ENCODE measurements around the gene RAB27B. TPM values are rescaled to one million over a fixed set of nuclear protein-coding genes. Genes with fewer than 3 reads are reported as not detected.

Gene RAB27B
- total RNA-seq, 1 donor from 2014 or later, result not detected

DNA sequence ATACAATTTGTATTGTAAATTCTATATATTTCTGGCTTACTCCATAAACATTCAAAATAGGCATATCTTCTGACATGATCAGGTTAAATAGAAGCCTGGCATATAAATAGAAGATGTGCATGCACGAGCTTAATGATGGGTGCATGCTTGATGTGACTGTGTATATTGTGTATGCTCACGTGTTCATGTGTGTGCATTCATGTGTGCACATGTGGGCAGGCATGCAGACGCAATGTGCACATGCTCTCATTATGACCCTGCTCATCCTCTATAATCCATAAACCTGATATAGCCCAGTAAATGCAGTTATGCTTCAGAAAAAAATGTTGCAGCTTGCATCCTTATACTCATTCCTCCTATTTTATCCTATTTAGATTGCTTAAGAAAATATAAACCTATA, 29.2 kb downstream of the RAB27B start:
- Mint-ChIP-seq H3K4me1 (ENCODE audit: low read depth, unreplicated experiment) (no peaks in the 10 kb centered on the region), H3K4me3 (ENCODE audit: unreplicated experiment) (no peak overlapping the region), H3K9me3 (ENCODE audit: unreplicated experiment) (peaks cover 2% of the 10 kb centered on the region), H3K27me3 (ENCODE audit: unreplicated experiment) (peaks cover 2% of the 10 kb centered on the region), H3K36me3 (ENCODE audit: unreplicated experiment) (no peaks in the 10 kb centered on the region), H3K27ac (ENCODE audit: unreplicated experiment) (no peak overlapping the region)
- no peak for DNase-seq
- TF ChIP-seq, protein P1, sequence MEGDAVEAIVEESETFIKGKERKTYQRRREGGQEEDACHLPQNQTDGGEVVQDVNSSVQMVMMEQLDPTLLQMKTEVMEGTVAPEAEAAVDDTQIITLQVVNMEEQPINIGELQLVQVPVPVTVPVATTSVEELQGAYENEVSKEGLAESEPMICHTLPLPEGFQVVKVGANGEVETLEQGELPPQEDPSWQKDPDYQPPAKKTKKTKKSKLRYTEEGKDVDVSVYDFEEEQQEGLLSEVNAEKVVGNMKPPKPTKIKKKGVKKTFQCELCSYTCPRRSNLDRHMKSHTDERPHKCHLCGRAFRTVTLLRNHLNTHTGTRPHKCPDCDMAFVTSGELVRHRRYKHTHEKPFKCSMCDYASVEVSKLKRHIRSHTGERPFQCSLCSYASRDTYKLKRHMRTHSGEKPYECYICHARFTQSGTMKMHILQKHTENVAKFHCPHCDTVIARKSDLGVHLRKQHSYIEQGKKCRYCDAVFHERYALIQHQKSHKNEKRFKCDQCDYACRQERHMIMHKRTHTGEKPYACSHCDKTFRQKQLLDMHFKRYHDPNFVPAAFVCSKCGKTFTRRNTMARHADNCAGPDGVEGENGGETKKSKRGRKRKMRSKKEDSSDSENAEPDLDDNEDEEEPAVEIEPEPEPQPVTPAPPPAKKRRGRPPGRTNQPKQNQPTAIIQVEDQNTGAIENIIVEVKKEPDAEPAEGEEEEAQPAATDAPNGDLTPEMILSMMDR (IDR thresholded peaks at IDR 0.05; ENCODE audit: partially characterized antibody, unreplicated experiment), result no peak

DNA sequence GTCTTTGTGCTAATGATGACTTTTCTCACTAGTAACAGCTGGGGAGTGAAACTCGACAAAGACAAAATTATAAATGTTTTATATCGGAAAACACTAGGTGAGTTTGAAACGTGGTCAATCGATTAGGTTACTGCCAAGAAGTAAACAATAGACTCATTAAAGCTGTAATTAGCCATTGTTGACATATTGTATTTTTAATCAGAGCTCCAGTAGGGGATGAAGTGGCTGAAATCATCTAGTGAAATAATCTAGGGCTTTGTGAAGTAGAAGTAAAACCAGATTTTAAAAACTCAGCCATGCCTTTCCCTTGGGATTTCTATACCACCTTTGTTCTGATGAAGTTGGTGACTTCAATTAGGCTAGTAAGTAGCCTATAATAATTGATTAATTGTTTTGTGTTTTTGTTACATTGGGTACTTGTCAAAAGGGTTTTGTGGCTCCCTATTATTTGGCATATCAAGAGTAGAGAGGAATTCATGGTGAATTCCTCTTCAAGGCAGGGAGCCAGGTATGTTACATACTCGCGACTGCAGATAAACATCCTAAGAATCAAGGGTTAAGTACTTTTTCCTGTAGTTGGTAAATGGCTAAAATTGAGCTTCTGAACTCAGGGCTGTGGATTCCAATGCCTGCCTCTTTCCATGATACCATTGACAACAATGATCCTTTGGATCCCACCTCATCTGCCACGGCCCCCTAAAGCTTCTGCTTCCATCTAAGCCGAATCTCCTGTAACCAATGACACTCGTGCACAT, 31.6 kb downstream of the RAB27B start:
- Mint-ChIP-seq H3K36me3 (ENCODE audit: unreplicated experiment) (no peaks in the 10 kb centered on the region), H3K27me3 (ENCODE audit: unreplicated experiment) (peaks cover 2% of the 10 kb centered on the region), H3K4me3 (ENCODE audit: unreplicated experiment) (no peak overlapping the region), H3K4me1 (ENCODE audit: low read depth, unreplicated experiment) (no peaks in the 10 kb centered on the region), H3K9me3 (ENCODE audit: unreplicated experiment) (peaks cover 2% of the 10 kb centered on the region), H3K27ac (ENCODE audit: unreplicated experiment) (no peak overlapping the region)
- TF ChIP-seq, protein P1 (IDR thresholded peaks at IDR 0.05; ENCODE audit: partially characterized antibody, unreplicated experiment), result no peak
- no peak for DNase-seq

DNA sequence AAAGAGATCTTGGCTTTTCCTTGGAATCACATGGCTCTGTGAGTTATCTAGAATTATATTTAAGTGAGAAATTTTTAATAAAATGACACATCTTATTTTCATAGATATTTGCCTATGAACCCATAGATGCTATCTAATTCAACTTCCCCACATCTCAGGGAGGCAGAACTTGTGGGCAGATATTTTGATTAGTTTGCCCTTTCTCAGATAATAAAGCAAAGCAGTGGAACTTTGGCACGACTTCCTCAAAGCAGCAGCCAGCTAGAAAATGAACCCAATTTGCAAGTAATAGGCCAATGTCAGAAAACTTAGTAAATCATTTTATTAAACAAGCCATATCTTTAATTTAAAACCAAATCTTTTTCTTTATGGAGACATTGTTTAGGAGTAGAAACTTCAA, 32.7 kb downstream of the RAB27B start:
- TF ChIP-seq, protein P1 (IDR thresholded peaks at IDR 0.05; ENCODE audit: partially characterized antibody, unreplicated experiment), result no peak
- Mint-ChIP-seq H3K27ac (ENCODE audit: unreplicated experiment) (no peak overlapping the region), H3K27me3 (ENCODE audit: unreplicated experiment) (peaks cover 2% of the 10 kb centered on the region), H3K4me1 (ENCODE audit: low read depth, unreplicated experiment) (no peaks in the 10 kb centered on the region), H3K4me3 (ENCODE audit: unreplicated experiment) (no peak overlapping the region), H3K9me3 (ENCODE audit: unreplicated experiment) (peaks cover 2% of the 10 kb centered on the region), H3K36me3 (ENCODE audit: unreplicated experiment) (no peaks in the 10 kb centered on the region)
- no peak for DNase-seq

DNA sequence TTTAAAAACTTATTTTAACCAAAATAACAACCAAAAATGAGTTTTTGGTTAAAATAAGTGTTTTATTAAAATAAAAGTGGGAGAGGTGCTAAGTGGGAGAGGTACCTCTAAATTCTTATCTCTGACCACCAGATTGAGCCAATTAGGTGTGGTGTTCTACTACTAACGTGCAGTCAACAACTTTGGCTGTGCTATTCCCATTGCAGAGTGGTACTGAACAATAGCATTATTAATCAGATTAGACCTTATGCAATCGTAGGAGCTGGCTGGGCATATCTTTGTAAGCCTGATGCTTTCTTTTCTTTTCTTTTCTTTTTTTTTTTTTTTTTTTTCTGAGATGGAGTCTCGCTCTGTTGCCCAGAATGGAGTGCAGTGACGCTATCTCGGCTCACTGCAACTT, 38.9 kb downstream of the RAB27B start:
- Mint-ChIP-seq H3K9me3 (ENCODE audit: unreplicated experiment) (peaks cover 1% of the 10 kb centered on the region), H3K27ac (ENCODE audit: unreplicated experiment) (no peak overlapping the region), H3K4me3 (ENCODE audit: unreplicated experiment) (no peak overlapping the region), H3K36me3 (ENCODE audit: unreplicated experiment) (no peaks in the 10 kb centered on the region), H3K4me1 (ENCODE audit: low read depth, unreplicated experiment) (peaks cover 2% of the 10 kb centered on the region), H3K27me3 (ENCODE audit: unreplicated experiment) (no peaks in the 10 kb centered on the region)
- TF ChIP-seq, protein P1 (IDR thresholded peaks at IDR 0.05; ENCODE audit: partially characterized antibody, unreplicated experiment), result no peak
- no peak for DNase-seq

DNA sequence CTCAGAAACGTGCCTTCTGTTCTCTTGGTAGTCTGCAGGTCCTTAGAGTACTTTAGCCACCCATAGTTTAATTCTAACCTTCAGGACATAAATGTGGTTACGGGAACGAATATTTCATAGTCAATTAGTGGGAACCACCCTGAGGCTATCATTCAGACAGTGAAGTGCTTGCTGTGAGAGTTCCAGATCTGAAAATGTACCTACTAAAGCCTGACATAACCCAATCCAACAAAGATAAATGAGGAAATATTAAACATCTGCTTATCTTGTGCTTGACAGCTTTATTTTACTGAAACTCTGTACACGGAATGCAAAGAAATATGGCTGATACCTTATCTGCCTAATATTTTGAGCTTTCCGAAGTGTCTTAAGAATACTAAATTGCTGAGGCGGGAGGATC, 43.0 kb downstream of the RAB27B start:
- Mint-ChIP-seq H3K27ac (ENCODE audit: unreplicated experiment) (no peak overlapping the region), H3K4me3 (ENCODE audit: unreplicated experiment) (no peak overlapping the region), H3K27me3 (ENCODE audit: unreplicated experiment) (no peaks in the 10 kb centered on the region), H3K4me1 (ENCODE audit: low read depth, unreplicated experiment) (peaks cover 2% of the 10 kb centered on the region), H3K36me3 (ENCODE audit: unreplicated experiment) (no peaks in the 10 kb centered on the region), H3K9me3 (ENCODE audit: unreplicated experiment) (peaks cover 1% of the 10 kb centered on the region)
- TF ChIP-seq, protein P1 (IDR thresholded peaks at IDR 0.05; ENCODE audit: partially characterized antibody, unreplicated experiment), result no peak
- no peak for DNase-seq

All from glutamatergic neuron (in vitro differentiated cells).